ENCODE data around the gene LRRC8B. TPM values are rescaled to one million over a fixed set of nuclear protein-coding genes. Genes with fewer than 3 reads are reported as not detected.
"Not testable (repeated sequence)": the region's sequence is repeated elsewhere in the genome, so short reads cannot be mapped to it uniquely, and the experiment has no call there.

Gene LRRC8B
- polyA plus RNA-seq (ENCODE audit: insufficient read length): 11.7 TPM
- long read RNA-seq, donor 1, full-length matches to known transcripts: 1 of 1 reads
- long read RNA-seq, donor 1, partial matches to known transcripts: 0 of 1 reads
- long read RNA-seq, donor 1, other reads (novel, unspliced or antisense): 0 of 1 reads
- long read RNA-seq, donor 2, full-length matches to known transcripts: 2 of 2 reads
- long read RNA-seq, donor 2, partial matches to known transcripts: 0 of 2 reads
- long read RNA-seq, donor 2, other reads (novel, unspliced or antisense): 0 of 2 reads
- long read RNA-seq, donor 3, full-length matches to known transcripts: 1 of 1 reads
- long read RNA-seq, donor 3, partial matches to known transcripts: 0 of 1 reads
- long read RNA-seq, donor 3, other reads (novel, unspliced or antisense): 0 of 1 reads
- long read RNA-seq, donor 4: 0 reads
- long read RNA-seq, donor 5, full-length matches to known transcripts: 1 of 1 reads
- long read RNA-seq, donor 5, partial matches to known transcripts: 0 of 1 reads
- long read RNA-seq, donor 5, other reads (novel, unspliced or antisense): 0 of 1 reads
- long read RNA-seq, donor 6: 0 reads
- long read RNA-seq, donor 7, full-length matches to known transcripts: 2 of 2 reads
- long read RNA-seq, donor 7, partial matches to known transcripts: 0 of 2 reads
- long read RNA-seq, donor 7, other reads (novel, unspliced or antisense): 0 of 2 reads
- long read RNA-seq, donor 8: 0 reads

GRCh38 chr1:89524369-89525168, at the start of gene LRRC8B:
TSS of gene LRRC8B (plus strand) at chr1:89524829. CDS start at chr1:89582651, 57,822 bp downstream.
- DNase-seq: peak; percentile 85

GRCh38 chr1:89475269-89475668, 49.4 kb upstream of the LRRC8B start:
- no peak for DNase-seq

DNA sequence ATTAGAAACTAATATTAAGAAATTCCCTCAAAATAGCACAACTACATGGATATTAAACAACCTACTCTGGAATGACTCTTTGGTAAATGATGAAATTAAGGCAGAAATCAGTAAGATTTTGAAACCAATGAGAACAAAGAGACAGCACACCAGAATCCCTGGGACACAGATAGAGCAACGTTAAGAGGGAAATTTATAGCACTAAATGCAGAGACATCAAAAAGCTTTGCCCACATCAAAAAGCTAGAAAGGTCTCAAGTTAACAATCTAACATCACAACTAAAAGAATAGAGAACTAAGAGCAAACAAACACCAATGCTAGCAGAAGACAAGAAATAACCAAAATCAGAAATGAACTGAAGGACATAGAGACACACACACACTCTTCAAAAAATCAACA, 48.6 kb upstream of the LRRC8B start:
- no peak for DNase-seq

GRCh38 chr1:89483010-89483756, 41.4 kb upstream of the LRRC8B start:
- DNase-seq: peak; percentile 86

DNA sequence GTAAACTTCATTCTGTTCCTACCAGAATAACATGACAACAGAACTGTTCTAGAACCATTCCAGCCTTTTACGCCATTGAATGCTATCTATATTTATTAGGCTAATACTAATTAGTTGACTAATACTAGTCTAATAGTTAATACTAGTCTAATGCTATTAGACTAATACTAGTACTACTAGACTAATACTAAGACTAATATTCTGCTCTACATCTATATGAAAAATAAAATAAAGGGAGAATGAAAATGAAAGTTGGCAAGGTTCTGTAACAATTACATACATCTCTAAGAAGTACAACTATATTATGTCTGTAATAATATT, 40.9 kb upstream of the LRRC8B start:
- no peak for DNase-seq

DNA sequence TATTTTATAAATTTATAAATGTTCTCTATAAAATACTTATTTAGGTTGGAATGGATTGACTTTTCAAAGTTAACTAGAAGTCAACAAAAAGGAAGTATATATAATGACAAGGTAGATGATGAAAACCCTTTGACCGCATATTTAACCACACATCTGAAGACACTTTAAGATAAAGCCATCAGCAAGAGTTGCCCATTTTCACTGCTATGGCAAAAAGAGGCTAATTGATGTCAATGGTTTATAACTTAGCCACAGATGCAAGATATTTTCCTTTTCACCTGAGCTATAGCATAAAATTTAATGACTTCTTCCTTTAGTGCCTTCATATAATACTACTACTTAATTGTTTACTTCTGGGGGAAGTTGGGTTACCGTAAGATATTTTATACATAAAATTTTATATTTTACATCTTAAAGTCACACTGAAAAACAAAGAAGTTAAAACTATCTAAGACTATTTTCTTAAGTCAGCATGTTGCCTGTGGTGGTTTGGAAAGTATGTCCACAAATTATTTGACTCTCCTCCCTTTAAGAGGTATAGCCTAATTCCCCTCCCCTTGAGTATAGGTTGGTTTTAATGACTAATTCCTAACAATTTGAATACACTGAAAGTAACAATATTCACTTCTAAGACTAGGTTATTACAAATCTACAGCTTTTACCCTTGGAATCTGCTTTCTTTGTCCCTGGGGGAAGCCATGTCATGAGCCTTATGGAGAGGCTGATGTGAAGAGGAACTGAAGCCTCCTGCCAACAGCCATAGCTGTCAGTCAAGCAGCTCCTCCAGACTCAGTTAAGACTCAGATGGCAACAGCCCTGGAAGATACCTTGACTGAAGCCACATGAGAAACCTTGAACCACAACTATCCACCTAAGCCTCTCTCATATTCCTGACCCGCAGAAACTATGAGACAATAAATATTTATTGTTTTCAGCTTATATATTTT, 40.3 kb upstream of the LRRC8B start:
- DNase-seq: no peak

DNA sequence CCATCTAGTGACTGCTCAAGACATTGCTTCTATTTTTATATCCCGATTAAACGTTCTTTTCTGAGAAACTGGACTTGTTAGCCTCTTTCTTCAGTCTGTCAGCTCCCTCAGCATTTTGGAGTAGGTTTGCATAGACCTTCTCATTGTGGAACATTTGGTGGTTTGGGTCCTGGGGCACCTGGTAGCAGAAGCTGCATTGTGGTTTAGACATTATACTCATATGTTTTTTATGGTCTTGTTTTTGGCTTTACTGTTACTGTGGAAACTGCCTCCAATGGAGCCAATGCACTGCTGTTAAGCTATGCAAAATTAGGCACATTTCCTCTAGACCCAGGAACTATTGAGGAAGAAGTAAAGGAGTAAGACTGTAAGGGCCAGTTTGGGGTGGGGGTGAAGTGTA, 36.7 kb upstream of the LRRC8B start:
- DNase-seq: no peak

GRCh38 chr1:89489047-89489729, 35.4 kb upstream of the LRRC8B start:
- DNase-seq: no peak

DNA sequence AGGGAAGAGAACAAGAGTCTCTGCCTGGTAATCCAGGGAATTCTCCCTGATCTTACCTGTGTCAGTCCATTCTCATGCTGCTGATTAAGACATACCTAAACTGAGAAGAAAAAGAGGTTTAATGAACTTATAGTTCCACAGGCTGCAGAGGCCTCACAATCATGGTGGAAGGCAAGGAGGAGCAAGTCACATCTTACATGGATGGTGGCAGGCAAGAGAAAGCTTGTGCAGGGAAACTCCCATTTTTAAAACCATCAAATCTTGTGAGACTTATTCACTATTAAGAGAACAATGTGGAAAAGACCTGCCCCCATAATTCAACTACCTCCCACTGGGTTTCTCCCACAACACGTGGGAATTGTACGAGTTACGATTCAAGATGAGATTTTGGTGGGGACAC, 34.2 kb upstream of the LRRC8B start:
- DNase-seq: no peak

- no peak for DNase-seq
Observed at GRCh38 chr1:89499320-89499719, 25.3 kb upstream of the LRRC8B start.

DNA sequence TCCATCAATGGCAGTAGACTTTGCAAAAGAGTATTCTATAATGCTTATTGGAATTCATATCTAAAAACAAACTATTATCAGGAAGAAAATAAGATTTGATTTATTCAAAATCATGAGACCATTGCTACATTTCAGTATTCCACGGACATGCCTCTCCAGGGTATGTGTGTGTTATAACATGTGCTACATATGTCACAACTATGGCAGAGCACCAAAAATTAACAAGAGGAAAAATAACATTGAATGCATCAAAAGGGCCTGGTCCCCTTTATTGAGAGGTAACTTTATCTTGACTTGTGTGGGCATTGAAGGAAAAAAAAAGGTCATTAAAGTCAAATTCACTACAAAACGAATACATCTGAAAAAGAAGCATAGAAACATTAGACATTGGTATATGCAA, 22.6 kb upstream of the LRRC8B start:
- no peak for DNase-seq

DNA sequence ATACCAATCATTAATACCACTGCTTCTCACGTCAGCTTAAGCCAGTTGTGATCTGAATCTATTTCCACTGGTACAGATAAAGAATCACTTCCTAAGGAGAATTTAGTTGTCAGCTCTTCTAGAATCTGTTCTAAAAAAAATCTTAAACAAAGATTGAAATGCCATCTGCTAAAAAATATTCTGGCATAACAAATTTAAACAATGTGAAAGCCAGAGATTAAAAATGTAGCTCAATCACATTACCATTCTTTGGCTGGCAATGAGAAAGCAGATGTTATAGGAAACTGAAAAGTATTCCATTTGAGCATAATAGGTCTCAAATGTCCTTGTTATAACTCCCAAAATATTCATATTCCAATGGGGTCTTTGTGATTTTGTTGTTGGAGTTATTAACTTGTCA, 21.7 kb upstream of the LRRC8B start:
- DNase-seq: no peak

- no peak for DNase-seq
Observed at GRCh38 chr1:89503690-89504089, 20.9 kb upstream of the LRRC8B start.

DNA sequence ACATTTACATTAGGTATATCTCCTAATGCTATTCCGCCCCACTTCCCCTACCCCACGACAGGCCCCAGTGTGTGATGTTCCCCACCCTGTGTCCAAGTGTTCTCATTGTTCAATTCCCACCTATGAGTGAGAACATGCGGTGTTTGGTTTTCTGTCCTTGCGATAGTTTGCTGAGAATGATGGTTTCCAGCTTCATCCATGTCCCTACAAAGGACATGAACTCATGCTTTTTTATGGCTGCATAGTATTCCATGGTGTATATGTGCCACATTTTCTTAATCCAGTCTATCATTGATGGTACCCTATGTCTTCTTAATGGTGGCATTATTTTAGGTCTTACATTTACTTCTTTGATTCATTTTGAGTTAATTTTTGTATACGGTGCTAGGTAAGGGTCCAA, 14.6 kb upstream of the LRRC8B start:
- not testable (repeated sequence) for DNase-seq

- no peak for DNase-seq
Observed at GRCh38 chr1:89512996-89513720, 11.5 kb upstream of the LRRC8B start.

- no peak for DNase-seq
Observed at GRCh38 chr1:89516055-89516454, 8.6 kb upstream of the LRRC8B start.

DNA sequence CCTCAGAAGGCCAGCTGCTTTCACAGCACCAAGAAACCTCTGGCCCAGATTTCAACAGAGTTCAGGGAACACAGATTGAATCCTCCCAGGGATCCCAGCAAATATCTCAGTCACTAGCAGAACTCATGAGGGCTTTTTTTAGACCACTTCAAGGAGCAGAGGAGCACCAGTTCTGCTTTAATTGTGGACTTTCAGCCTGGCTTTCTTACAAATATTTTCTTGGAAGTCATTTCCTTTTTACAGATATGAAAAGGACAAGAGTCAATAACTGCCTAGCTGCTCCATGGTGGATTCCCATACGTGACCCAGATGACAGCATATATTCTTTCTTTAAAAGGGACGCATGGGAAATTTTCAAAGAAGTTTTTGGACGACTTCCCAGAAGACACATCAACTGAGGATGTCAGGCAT, 6.4 kb upstream of the LRRC8B start:
- peak; percentile 28 for DNase-seq

GRCh38 chr1:89519779-89520358, 4.8 kb upstream of the LRRC8B start:
- DNase-seq: no peak

GRCh38 chr1:89521977-89522376, 2.7 kb upstream of the LRRC8B start:
- not testable (repeated sequence) for DNase-seq
